HG02870 (cell line): ENCODE data around the gene NUP155.
A peak's percentile ranks its signal among the peaks of the same experiment; 100 is the strongest.
"Not testable (repeated sequence)": the region's sequence is repeated elsewhere in the genome, so short reads cannot be mapped to it uniquely, and the experiment has no call there.

Source experiments
- ATAC-seq: cut with Tn5 transposase; IDR thresholded peaks from one replicate; pipeline ENCODE4 v1.9.1; 2021; ENCODE audit warnings: mild to moderate bottlenecking, moderate library complexity; ENCODE audit not compliant: unreplicated experiment

The NUP155 gene

GRCh38 chr5:37370864-37371726, at the start of gene NUP155:
Gene NUP155, minus strand, starts transcription at chr5:37371106. Its CDS starts 129 bp downstream, at chr5:37370977.
- ATAC-seq, result peak; percentile 92

- ATAC-seq, result no peak
Observed at GRCh38 chr5:37417347-37417746, 46.4 kb upstream of the NUP155 start.

DNA sequence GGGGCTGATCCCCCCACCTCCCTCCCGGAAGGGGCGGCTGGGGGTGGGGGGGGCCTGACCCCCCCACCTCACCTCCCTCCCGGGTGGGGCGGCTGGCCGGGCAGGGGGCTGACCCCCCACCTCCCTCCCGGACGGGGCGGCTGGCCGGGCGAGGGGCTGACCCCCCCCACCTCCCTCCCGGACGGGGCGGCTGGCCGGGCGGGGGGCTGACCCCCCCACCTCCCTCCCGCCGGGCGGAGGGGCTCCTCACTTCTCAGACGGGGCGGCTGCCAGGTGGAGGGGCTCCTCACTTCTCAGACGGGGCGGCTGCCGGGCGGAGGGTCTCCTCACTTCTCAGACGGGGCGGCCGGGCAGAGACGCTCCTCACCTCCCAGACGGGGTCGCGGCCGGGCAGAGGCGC, 44.5 kb upstream of the NUP155 start:
- ATAC-seq, result not testable (repeated sequence)

DNA sequence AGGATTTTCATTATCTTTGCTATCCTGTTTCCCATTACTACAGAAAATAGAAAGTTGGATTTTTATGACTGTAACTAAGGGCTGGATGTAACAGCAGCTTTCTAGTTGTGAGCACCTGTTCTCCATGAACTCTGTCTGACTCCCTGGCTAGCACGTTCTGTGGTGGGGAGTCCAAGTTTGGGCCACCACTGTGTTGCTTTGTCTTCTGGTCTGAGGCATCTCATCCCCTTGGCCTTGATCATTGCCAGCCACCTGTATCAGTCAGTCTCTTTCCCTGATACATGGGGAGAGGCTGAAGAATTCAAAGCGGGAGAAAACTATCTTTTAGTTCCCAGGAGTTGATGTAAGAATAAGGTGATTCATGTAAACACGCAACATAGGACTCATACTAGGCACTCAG, 41.6 kb upstream of the NUP155 start:
- ATAC-seq, result no peak

GRCh38 chr5:37400501-37400900, 29.6 kb upstream of the NUP155 start:
- ATAC-seq, result no peak

DNA sequence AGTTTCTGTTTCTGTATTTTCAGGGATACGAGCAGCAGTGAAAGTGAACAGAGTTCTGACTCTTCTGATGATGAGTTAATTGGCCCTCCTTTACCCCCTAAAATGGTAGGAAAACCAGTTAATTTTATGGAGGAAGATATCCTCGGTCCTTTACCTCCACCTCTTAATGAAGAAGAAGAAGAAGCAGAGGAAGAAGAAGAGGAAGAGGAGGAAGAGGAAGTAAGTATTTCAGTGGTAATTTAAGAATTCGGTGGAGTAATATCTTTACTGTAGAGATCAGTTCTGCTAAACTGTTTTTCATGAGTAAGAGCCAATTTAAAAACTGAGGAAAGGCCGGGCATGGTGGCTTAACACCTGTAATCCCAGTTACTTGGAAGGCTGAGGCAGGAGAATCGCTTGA, 25.4 kb upstream of the NUP155 start:
- ATAC-seq, result no peak

DNA sequence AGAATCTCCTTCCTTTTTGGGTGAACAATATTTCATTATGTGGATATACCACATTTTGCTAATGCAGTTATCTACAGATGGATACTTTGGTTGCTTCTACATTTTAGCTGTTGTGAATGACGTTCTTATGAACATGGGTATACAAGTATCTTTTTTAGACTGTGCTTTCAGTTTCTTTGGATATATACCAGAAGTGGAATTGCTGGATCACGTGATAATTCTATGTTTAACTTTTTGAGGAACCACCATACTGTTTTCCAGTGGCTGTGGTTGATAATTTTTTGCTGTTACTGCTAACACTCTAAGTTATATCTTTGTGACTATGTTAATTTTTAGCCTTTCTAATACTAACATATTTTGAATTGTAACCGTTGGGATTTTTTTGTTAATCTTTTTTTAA, 20.7 kb upstream of the NUP155 start:
- no peak for ATAC-seq

GRCh38 chr5:37379100-37379628, 8.3 kb upstream of the NUP155 start, which contains the start of gene WDR70:
Gene WDR70, plus strand, starts transcription at chr5:37379318. Its CDS starts 50 bp downstream, at chr5:37379368.
- peak; percentile 99 for ATAC-seq

DNA sequence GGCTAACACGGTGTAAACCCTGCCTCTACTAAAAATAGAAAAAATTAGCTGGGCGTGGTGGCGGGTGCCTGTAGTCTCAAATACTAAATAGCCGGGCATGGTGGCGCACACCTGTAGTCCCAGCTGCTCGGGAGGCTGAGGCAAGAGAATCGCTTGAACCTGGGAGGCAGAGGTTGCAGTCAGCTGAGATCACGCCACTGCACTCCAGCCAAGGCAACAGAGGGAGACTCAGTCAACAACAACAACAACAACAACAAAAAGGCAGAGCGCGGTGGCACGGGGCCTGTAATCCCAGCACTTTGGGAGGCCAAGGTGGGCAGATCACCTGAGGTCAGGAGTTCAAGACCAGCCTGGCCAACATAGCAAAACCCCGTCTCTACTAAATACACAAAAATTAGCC, 7.2 kb upstream of the NUP155 start:
- not testable (repeated sequence) for ATAC-seq

DNA sequence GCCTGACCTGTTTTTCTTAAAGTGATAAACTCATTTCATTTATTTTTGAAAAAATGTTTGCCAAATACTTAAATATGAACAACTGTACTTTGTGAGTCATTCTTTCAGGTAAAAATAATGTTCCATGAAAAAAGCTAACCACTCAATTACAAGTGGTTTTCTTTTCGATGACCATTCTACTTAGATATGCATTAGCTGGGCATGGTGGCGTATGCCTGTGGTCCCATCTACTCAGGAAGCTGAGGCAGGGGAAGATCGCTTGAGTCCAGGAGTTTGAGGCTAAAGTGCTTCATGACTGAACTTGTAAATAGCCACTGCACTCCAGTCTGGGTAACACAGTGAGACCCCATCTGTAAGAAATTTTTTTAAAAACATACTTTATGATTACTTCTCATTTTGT, 4.2 kb upstream of the NUP155 start:
- ATAC-seq, result no peak

GRCh38 chr5:37370550-37370863, 399 bp downstream of the NUP155 start:
- ATAC-seq, result peak; percentile 39

DNA sequence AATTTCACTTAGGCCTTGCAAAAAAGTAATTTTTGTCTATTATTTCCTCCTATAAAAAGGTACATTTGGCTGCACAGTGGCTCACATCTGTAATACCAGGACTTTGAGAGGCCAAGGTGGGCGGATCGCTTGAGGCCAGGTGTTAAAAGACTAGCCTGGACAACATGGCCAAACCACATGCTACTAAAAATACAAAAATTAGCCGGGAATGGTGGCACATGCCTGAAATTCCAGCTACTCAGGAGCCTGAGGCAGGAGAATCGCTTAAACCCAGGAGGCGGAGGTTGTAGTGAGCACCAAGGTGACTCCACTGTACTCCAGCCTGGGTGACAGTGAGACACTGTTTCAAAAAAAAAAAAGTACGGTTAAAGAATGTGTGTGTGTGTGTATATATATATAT, 15.7 kb downstream of the NUP155 start:
- no peak for ATAC-seq

DNA sequence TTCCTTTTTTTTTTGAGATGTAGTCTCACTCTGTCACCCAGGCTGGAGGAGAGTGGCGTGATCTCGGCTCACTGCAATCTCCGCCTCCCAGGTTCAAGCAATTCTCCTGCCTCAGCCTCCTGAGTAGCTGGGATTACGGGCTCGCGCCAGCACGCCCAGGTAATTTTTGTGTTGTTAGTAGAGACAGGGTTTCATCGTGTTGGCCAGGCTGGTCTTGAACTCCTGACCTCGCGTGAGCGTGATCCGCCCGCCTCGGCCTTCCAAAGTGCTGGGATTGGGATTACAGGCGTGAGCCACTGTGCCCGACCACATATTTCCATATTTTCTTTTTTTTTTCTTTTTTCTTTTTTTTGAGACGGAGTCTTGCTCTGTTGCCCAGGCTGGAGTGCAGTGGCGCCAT, 28.2 kb downstream of the NUP155 start:
- not testable (repeated sequence) for ATAC-seq

DNA sequence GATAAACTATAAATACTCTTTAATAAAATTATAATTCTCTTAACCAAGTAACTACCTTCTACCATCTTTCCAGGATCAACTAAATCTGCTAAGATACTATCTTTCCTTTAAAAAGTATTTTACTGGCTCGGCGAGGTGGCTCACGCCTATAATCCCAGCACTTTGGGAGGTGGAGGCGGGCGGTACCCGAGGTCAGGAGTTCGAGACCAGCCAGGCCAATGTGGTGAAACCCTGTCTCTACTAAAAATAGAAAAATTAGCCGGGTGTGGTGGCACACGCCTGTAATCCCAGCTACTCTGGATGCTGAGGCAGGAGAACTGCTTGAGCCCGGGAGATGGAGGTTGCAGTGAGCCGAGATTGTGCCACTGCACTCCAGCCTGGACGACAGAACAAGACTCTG, 36.2 kb downstream of the NUP155 start:
- not testable (repeated sequence) for ATAC-seq

- ATAC-seq, result no peak
Observed at GRCh38 chr5:37326536-37326935, 44.4 kb downstream of the NUP155 start.

DNA sequence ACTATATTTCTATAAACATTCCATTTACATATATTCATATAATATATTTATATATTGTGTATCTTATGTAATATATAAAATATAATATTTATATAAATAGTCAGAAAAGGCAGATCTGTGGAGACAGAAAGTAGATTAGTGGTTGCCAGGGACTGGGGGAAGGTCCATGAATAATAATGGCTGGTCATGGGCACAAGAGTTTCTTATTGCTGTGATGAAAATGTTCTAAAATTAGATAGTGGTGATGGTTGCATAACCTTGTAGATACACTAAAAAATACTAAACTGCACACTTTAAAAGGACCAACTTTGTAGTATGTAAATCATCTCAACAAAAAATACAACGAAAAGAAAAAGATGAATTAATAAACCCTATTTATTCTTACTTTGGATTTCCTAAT, 47.3 kb downstream of the NUP155 start:
- no peak for ATAC-seq

- no peak for ATAC-seq
Observed at GRCh38 chr5:37319037-37319782, 51.7 kb downstream of the NUP155 start.

- ATAC-seq, result no peak
Observed at GRCh38 chr5:37316027-37316426, 54.9 kb downstream of the NUP155 start.

DNA sequence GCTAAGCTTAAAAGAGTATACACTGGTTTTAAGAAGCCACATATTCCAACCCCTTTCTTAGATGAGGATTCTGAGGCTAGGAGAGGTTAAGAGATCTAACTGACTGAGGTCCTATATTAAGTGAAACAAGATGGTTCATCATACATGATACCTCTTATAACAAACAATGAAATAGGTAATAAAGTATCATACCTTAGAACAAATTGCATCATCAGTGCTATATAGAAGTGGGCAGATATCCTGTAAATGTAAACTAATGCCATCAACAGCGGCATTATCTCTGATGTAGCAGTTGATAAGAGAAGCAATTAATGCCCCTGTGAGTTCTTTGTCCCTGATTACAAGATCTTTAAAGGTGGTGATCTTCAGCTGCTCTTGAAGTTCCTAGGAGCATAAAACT, 60.5 kb downstream of the NUP155 start:
- ATAC-seq, result no peak

GRCh38 chr5:37308793-37309192, 62.1 kb downstream of the NUP155 start:
- ATAC-seq, result no peak

GRCh38 chr5:37304888-37305287, 66.0 kb downstream of the NUP155 start:
- ATAC-seq, result no peak

DNA sequence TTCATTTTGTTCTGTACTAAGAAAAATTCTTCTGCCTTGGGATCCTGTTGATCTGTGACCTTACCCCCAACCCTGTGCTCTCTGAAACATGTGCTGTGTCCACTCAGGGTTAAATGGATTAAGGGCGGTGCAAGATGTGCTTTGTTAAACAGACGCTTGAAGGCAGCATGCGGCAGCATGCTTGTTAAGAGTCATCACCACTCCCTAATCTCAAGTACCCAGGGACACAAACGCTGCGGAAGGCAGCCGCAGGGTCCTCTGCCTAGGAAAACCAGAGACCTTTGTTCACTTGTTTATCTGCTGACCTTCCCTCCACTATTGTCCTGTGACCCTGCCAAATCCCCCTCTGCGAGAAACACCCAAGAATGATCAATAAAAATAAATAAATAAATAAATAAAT, 74.6 kb downstream of the NUP155 start:
- not testable (repeated sequence) for ATAC-seq
